ENCODE results near the gene EDIL3.

EDIL3 gene

GRCh38 chr5:84149094-84149493, 235.6 kb downstream of the EDIL3 start:
- no peak for TF ChIP-seq CTCF (IDR thresholded peaks at IDR 0.05; ENCODE audit: extremely low read depth, missing control alignments)
- DNase-seq (ENCODE audit: low spot score), result no peak

- no peak for TF ChIP-seq CTCF (IDR thresholded peaks at IDR 0.05; ENCODE audit: extremely low read depth, missing control alignments)
Observed at GRCh38 chr5:84148651-84149050, 236.0 kb downstream of the EDIL3 start.

GRCh38 chr5:84137541-84137940, 247.1 kb downstream of the EDIL3 start:
- no peak for TF ChIP-seq CTCF (IDR thresholded peaks at IDR 0.05; ENCODE audit: extremely low read depth, missing control alignments)
- no peak for DNase-seq (ENCODE audit: low spot score)

More at GRCh38 chr5:84148651-84149050, 236.0 kb downstream of the EDIL3 start:
- DNase-seq (ENCODE audit: low spot score), result no peak

GRCh38 chr5:84131372-84131771, 253.3 kb downstream of the EDIL3 start:
- TF ChIP-seq CTCF (IDR thresholded peaks at IDR 0.05; ENCODE audit: extremely low read depth, missing control alignments), result no peak
- DNase-seq (ENCODE audit: low spot score), result no peak

GRCh38 chr5:84130006-84130580, 254.6 kb downstream of the EDIL3 start:
- no peak for TF ChIP-seq CTCF (IDR thresholded peaks at IDR 0.05; ENCODE audit: extremely low read depth, missing control alignments)
- no peak for DNase-seq (ENCODE audit: low spot score)

- TF ChIP-seq CTCF (IDR thresholded peaks at IDR 0.05; ENCODE audit: extremely low read depth, missing control alignments), result no peak
- DNase-seq (ENCODE audit: low spot score), result no peak
Observed at GRCh38 chr5:84125216-84125615, 259.5 kb downstream of the EDIL3 start.

GRCh38 chr5:84119252-84119651, 265.4 kb downstream of the EDIL3 start:
- no peak for DNase-seq (ENCODE audit: low spot score)
- no peak for TF ChIP-seq CTCF (IDR thresholded peaks at IDR 0.05; ENCODE audit: extremely low read depth, missing control alignments)

Measured in GM20000 (cell line).